22Rv1 (cell line): ENCODE results near the gene SMYD3.

ENCODE experiments used
- CTCF ChIP-seq: fragments of 450-650 bp; IDR thresholded peaks from 2 replicates; pipeline ENCODE4 v1.5.1; 2017; ENCODE audit warnings: mild to moderate bottlenecking
- ZFX ChIP-seq: fragments of 450-650 bp; IDR thresholded peaks from 2 replicates; pipeline ENCODE4 v1.6.1; 2017; ENCODE audit warnings: antibody characterized with exemption, borderline replicate concordance

GRCh38 chr1:245762396-245762910 is 744.6 kb downstream of the SMYD3 start:
- TF ChIP-seq CTCF, result no peak
- TF ChIP-seq ZFX, result no peak
